HG03045 (cell line): ENCODE data around the gene LANCL1.
"Not testable (repeated sequence)": the region's sequence is repeated elsewhere in the genome, so short reads cannot be mapped to it uniquely, and the experiment has no call there.

Experiments used
- ATAC-seq: cut with Tn5 transposase; IDR thresholded peaks from one replicate; pipeline ENCODE4 v1.9.1; 2021; ENCODE audit warnings: mild to moderate bottlenecking, moderate library complexity; ENCODE audit not compliant: unreplicated experiment

LANCL1 gene

GRCh38 chr2:210460322-210461227 lies 16.0 kb downstream of the LANCL1 start:
- ATAC-seq = no peak

- ATAC-seq = no peak
Observed at GRCh38 chr2:210459880-210460279, 16.7 kb downstream of the LANCL1 start.

GRCh38 chr2:210459407-210459806 lies 17.2 kb downstream of the LANCL1 start:
- ATAC-seq = no peak

- no peak for ATAC-seq
Observed at GRCh38 chr2:210458395-210458794, 18.2 kb downstream of the LANCL1 start.

- ATAC-seq = no peak
Observed at GRCh38 chr2:210456571-210456970, 20.0 kb downstream of the LANCL1 start.

- ATAC-seq = no peak
Observed at GRCh38 chr2:210454336-210454735, 22.2 kb downstream of the LANCL1 start.

- ATAC-seq = no peak
Observed at GRCh38 chr2:210452194-210452593, 24.4 kb downstream of the LANCL1 start.

- ATAC-seq = not testable (repeated sequence)
Observed at GRCh38 chr2:210450942-210451341, 25.6 kb downstream of the LANCL1 start.

- no peak for ATAC-seq
Observed at GRCh38 chr2:210445732-210446131, 30.8 kb downstream of the LANCL1 start.

- no peak for ATAC-seq
Observed at GRCh38 chr2:210445116-210445707, 31.3 kb downstream of the LANCL1 start.

GRCh38 chr2:210443527-210443926 lies 33.0 kb downstream of the LANCL1 start:
- ATAC-seq = no peak

GRCh38 chr2:210442878-210443277 lies 33.7 kb downstream of the LANCL1 start:
- peak; percentile 15 for ATAC-seq

- ATAC-seq = peak; percentile 49
Observed at GRCh38 chr2:210442457-210442856, 34.1 kb downstream of the LANCL1 start.

- no peak for ATAC-seq
Observed at GRCh38 chr2:210440206-210440605, 36.4 kb downstream of the LANCL1 start.

- ATAC-seq = no peak
Observed at GRCh38 chr2:210435439-210435838, 41.1 kb downstream of the LANCL1 start.

- no peak for ATAC-seq
Observed at GRCh38 chr2:210432633-210433032, 43.9 kb downstream of the LANCL1 start.

- no peak for ATAC-seq
Observed at GRCh38 chr2:210429403-210430137, 47.0 kb downstream of the LANCL1 start.

GRCh38 chr2:210428393-210429179 lies 48.0 kb downstream of the LANCL1 start:
- ATAC-seq = no peak

GRCh38 chr2:210427309-210427708 lies 49.2 kb downstream of the LANCL1 start:
- ATAC-seq = not testable (repeated sequence)

GRCh38 chr2:210422366-210422765 lies 54.2 kb downstream of the LANCL1 start:
- no peak for ATAC-seq

- ATAC-seq = no peak
Observed at GRCh38 chr2:210421916-210422315, 54.6 kb downstream of the LANCL1 start.
